Spinal cord (tissue), 10 donors: Measurements from ENCODE around the gene C11orf68. TPM values are rescaled to one million over a fixed set of nuclear protein-coding genes. Genes with fewer than 3 reads are reported as not detected.
A peak's percentile ranks its signal among the peaks of the same experiment; 100 is the strongest.
"Not testable (repeated sequence)": the region's sequence is repeated elsewhere in the genome, so short reads cannot be mapped to it uniquely, and the experiment has no call there.

Experiments used
- DNase-seq, 6 donors: peaks; one replicate each; pipeline versions ENCODE4 v3.0.0 to v3.0.0-alpha.2; 2013 to 2015; ENCODE audit warnings: low spot score in 6 of 6, low read depth in 4 of 6
- H3K27ac ChIP-seq: one replicate; pipeline ENCODE4 v1.5.1; 2013; ENCODE audit warnings: low read depth, low read length, control low read depth
- H3K27me3 ChIP-seq: one replicate; pipeline ENCODE4 v1.6.1; 2013; ENCODE audit warnings: low read length; ENCODE audit not compliant: control insufficient read depth, insufficient read depth
- H3K36me3 ChIP-seq: one replicate; pipeline ENCODE4 v1.6.1; 2013; ENCODE audit warnings: low read length; ENCODE audit not compliant: control insufficient read depth, insufficient read depth
- H3K4me1 ChIP-seq: one replicate; pipeline ENCODE4 v1.6.1; 2013; ENCODE audit warnings: low read length; ENCODE audit not compliant: control insufficient read depth, insufficient read depth
- H3K4me3 ChIP-seq: one replicate; pipeline ENCODE4 v1.5.1; 2013; ENCODE audit warnings: low read depth, low read length, control low read depth
- H3K9me3 ChIP-seq: one replicate; pipeline ENCODE4 v1.6.1; 2013; ENCODE audit warnings: low read length; ENCODE audit not compliant: control insufficient read depth, insufficient read depth
- WGBS: methylation state at CpG from one replicate; pipeline ENCODE4 v1.1.5; 2013; ENCODE audit warnings: missing lambda C conversion rate; ENCODE audit not compliant: insufficient coverage; 5-methylcytosine and 5-hydroxymethylcytosine counted together
- polyA plus RNA-seq, 2 donors: library from polyadenylated mRNA; unstranded; fragments of 120-200 nt; gene quantifications; one replicate each; pipeline ENCODE4 v1.2.1, GENCODE V29; 2013; ENCODE audit not compliant: insufficient read length in 2 of 2
- total RNA-seq, 2 donors: library from RNA; depleted of rRNA in 1 of 2; stranded (reverse); fragments of 120-200 nt in 1 of 2; fragments of >200 nt in 1 of 2; gene quantifications; one replicate each; pipeline versions ENCODE4 v1.2.3 to v1.2.4, GENCODE V29; 2013 to 2014
- donor health status: healthy.

C11orf68 gene
- total and polyA plus RNA-seq, 4 donors: 13.9 to 66.2 (median 41.4) TPM

DNA sequence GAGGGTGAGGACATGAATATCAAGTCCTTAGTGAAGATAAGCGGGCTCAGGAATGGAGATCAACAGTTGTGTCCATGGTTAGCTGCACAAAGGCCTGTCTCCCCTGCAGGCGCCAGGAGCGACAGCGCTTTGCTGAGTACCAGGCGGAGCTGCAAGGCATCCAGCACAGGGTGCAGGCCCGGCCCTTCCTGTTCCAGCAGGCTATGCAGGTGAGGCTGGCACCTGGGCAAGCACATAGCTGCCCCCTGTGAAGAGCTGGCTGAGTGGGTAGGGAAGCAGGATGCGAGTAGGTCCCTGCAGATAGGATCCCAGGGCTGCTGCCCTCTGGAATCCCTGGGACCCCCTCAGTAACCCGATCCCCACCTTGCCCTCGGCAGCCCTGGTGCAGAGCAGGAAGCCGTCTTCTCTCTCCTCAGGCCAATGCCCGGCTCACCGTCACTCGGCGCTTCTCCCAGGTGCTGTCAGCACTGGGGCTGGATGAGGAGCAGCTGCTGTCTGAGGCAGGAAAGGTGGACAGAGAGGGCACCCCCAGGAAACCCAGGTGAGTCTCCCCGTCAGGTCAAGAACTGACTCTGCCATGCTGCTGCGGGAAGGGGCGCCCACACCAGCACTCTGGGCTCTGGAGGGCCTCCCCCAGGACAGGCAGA is 40.0 kb upstream of the C11orf68 start:
- DNase-seq: no peak
- Histone ChIP-seq H3K4me3 (no peak overlapping the region), H3K4me1 (peaks cover 23% of the 10 kb centered on the region), H3K27ac (no peak overlapping the region), H3K9me3 (no peaks in the 10 kb centered on the region), H3K27me3 (no peaks in the 10 kb centered on the region), H3K36me3 (peaks cover 3% of the 10 kb centered on the region)
- 84% methylated on average over 17 of the region's 17 CpGs for WGBS

- WGBS: 80% methylated on average over 1 of the region's 4 CpGs
- Histone ChIP-seq H3K9me3 (no peaks in the 10 kb centered on the region), H3K27ac (no peak overlapping the region), H3K4me1 (peaks cover 17% of the 10 kb centered on the region), H3K36me3 (no peaks in the 10 kb centered on the region), H3K27me3 (no peaks in the 10 kb centered on the region), H3K4me3 (no peak overlapping the region)
- peak in 1 of 6 donors; percentile 12 for DNase-seq
These were observed 39.4 kb upstream of the C11orf68 start for GRCh38 chr11:65958291-65958690.

GRCh38 chr11:65954771-65955170 is 35.9 kb upstream of the C11orf68 start:
- DNase-seq: no peak
- no peaks in the 10 kb centered on the region for H3K9me3 ChIP-seq
- 86% methylated on average over 2 of the region's 8 CpGs for whole genome bisulfite sequencing
- no peaks in the 10 kb centered on the region for H3K4me1 ChIP-seq
- H3K27me3 ChIP-seq: no peaks in the 10 kb centered on the region
- H3K36me3 ChIP-seq: no peaks in the 10 kb centered on the region
- H3K27ac ChIP-seq: no peak overlapping the region
- no peak overlapping the region for H3K4me3 ChIP-seq

- H3K27me3 ChIP-seq: no peaks in the 10 kb centered on the region
- no peak overlapping the region for H3K4me3 ChIP-seq
- H3K27ac ChIP-seq: no peak overlapping the region
- no peaks in the 10 kb centered on the region for H3K4me1 ChIP-seq
- no peaks in the 10 kb centered on the region for H3K9me3 ChIP-seq
- 94% methylated on average over 13 of the region's 20 CpGs for WGBS
- no peaks in the 10 kb centered on the region for H3K36me3 ChIP-seq
- no peak for DNase-seq
These were observed 34.6 kb upstream of the C11orf68 start for GRCh38 chr11:65953471-65953870.

- no peaks in the 10 kb centered on the region for H3K36me3 ChIP-seq
- WGBS: 63% methylated on average over 3 of the region's 6 CpGs
- DNase-seq: no peak
- H3K4me3 ChIP-seq: no peak overlapping the region
- no peaks in the 10 kb centered on the region for H3K9me3 ChIP-seq
- no peaks in the 10 kb centered on the region for H3K4me1 ChIP-seq
- no peaks in the 10 kb centered on the region for H3K27me3 ChIP-seq
- H3K27ac ChIP-seq: no peak overlapping the region
These were observed 33.2 kb upstream of the C11orf68 start for GRCh38 chr11:65952052-65952521.

DNA sequence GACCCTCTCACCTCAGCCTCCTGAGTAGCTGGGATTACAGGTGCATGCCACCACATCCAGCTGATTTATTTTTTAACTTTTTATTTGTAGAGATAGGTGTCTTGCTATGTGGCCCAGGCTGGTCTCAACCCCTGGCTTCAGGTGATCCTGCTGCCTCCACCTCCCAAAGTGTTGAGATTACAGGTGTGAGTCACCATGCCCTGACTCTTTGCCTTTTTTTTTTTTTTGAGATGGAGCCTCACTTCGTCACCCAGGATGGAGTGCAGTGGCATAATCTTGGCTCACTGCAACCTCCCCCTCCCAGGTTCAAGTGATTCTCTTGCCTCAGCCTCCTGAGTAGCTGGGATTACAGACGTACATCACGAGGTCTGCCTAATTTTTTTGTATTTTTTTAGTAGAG is 32.8 kb upstream of the C11orf68 start:
- 79% methylated on average over 2 of the region's 3 CpGs for WGBS
- H3K4me1 ChIP-seq, H3K36me3 ChIP-seq, H3K27me3 ChIP-seq, H3K27ac ChIP-seq, DNase-seq, H3K4me3 ChIP-seq, H3K9me3 ChIP-seq: not testable (repeated sequence)

DNA sequence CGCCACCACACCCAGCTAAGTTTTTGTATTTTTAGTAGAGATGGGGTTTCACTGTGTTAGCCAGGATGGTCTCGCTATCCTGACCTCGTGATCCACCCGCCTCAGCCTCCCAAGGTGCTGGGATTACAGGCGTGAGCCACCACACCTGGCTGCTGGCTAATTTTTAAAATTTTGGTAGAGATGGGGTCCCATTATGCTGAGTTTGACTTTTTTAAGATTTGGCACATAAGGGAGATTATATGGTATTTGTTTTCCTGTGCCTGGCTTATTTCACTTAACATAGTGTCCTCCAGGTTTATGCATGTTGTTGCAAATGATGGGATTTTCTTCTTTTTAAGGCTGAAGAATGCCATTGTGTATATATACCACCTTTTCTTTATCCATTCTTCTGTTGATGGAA is 31.8 kb upstream of the C11orf68 start:
- H3K36me3 ChIP-seq, H3K4me1 ChIP-seq, H3K27me3 ChIP-seq, H3K9me3 ChIP-seq, H3K4me3 ChIP-seq, H3K27ac ChIP-seq, DNase-seq: not testable (repeated sequence)
- WGBS: 94% methylated on average over 3 of the region's 5 CpGs

GRCh38 chr11:65947603-65948125 is 28.8 kb upstream of the C11orf68 start:
- Histone ChIP-seq H3K4me3 (no peak overlapping the region), H3K36me3 (no peaks in the 10 kb centered on the region), H3K27me3 (no peaks in the 10 kb centered on the region), H3K27ac (no peak overlapping the region), H3K4me1 (peaks cover 2% of the 10 kb centered on the region), H3K9me3 (no peaks in the 10 kb centered on the region)
- 81% methylated on average over 7 of the region's 12 CpGs for WGBS
- no peak for DNase-seq

DNA sequence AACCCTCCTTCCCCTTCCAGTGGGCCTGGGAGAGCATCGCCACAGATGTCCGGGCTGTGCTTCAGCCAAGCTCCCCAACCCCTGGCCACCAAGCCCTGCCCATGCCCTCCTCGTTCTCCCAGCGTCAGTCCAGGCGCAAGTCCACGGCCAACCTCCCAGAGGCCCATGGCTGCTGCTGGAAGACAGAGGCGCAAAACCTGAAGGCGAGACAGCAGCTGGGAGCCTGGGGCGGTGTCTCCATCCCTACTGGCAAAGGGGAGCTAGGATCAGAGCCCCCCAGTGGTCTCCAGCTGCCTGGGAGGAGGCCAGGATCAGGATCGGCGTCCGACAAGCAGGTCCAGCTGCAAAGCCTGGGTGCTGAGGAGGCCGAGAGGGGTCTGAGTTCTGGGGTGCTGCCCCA is 28.3 kb upstream of the C11orf68 start:
- H3K4me3 ChIP-seq: no peak overlapping the region
- peaks cover 2% of the 10 kb centered on the region for H3K4me1 ChIP-seq
- whole genome bisulfite sequencing: 59% methylated on average over 13 of the region's 13 CpGs
- no peaks in the 10 kb centered on the region for H3K9me3 ChIP-seq
- no peak for DNase-seq
- H3K27me3 ChIP-seq: no peaks in the 10 kb centered on the region
- no peaks in the 10 kb centered on the region for H3K36me3 ChIP-seq
- no peak overlapping the region for H3K27ac ChIP-seq

GRCh38 chr11:65946655-65947054 is 27.8 kb upstream of the C11orf68 start:
- Histone ChIP-seq H3K27ac (no peak overlapping the region), H3K4me3 (no peak overlapping the region), H3K4me1 (peaks cover 2% of the 10 kb centered on the region), H3K9me3 (no peaks in the 10 kb centered on the region), H3K36me3 (no peaks in the 10 kb centered on the region), H3K27me3 (no peaks in the 10 kb centered on the region)
- whole genome bisulfite sequencing: 100% methylated on average over 4 of the region's 4 CpGs
- no peak for DNase-seq
